Measurements from ENCODE around the gene PDE6D. TPM values are rescaled to one million over a fixed set of nuclear protein-coding genes. Genes with fewer than 3 reads are reported as not detected.

PDE6D gene
- total RNA-seq, 1 donor from 2014 or later, result 47.1 TPM

- Mint-ChIP-seq H3K27ac (ENCODE audit: unreplicated experiment) (no peak overlapping the region), H3K36me3 (ENCODE audit: unreplicated experiment) (no peaks in the 10 kb centered on the region), H3K9me3 (ENCODE audit: unreplicated experiment) (peaks cover 5% of the 10 kb centered on the region), H3K4me3 (ENCODE audit: unreplicated experiment) (no peak overlapping the region), H3K4me1 (ENCODE audit: low read depth, unreplicated experiment) (peaks cover 12% of the 10 kb centered on the region), H3K27me3 (ENCODE audit: unreplicated experiment) (no peaks in the 10 kb centered on the region)
- TF ChIP-seq CTCF (IDR thresholded peaks at IDR 0.05; ENCODE audit: partially characterized antibody, unreplicated experiment), result no peak
- no peak for DNase-seq
Measured at GRCh38 chr2:231725476-231725875, 55.6 kb downstream of the PDE6D start.

- no peaks in the 10 kb centered on the region for H3K36me3 Mint-ChIP-seq (ENCODE audit: unreplicated experiment)
- no peaks in the 10 kb centered on the region for H3K27me3 Mint-ChIP-seq (ENCODE audit: unreplicated experiment)
- DNase-seq, result no peak
- H3K4me3 Mint-ChIP-seq (ENCODE audit: unreplicated experiment), result no peak overlapping the region
- peaks cover 10% of the 10 kb centered on the region for H3K4me1 Mint-ChIP-seq (ENCODE audit: low read depth, unreplicated experiment)
- TF ChIP-seq CTCF (IDR thresholded peaks at IDR 0.05; ENCODE audit: partially characterized antibody, unreplicated experiment), result no peak
- H3K9me3 Mint-ChIP-seq (ENCODE audit: unreplicated experiment), result peaks cover 5% of the 10 kb centered on the region
- no peak overlapping the region for H3K27ac Mint-ChIP-seq (ENCODE audit: unreplicated experiment)
Measured at GRCh38 chr2:231722721-231723307, 58.3 kb downstream of the PDE6D start.

DNA sequence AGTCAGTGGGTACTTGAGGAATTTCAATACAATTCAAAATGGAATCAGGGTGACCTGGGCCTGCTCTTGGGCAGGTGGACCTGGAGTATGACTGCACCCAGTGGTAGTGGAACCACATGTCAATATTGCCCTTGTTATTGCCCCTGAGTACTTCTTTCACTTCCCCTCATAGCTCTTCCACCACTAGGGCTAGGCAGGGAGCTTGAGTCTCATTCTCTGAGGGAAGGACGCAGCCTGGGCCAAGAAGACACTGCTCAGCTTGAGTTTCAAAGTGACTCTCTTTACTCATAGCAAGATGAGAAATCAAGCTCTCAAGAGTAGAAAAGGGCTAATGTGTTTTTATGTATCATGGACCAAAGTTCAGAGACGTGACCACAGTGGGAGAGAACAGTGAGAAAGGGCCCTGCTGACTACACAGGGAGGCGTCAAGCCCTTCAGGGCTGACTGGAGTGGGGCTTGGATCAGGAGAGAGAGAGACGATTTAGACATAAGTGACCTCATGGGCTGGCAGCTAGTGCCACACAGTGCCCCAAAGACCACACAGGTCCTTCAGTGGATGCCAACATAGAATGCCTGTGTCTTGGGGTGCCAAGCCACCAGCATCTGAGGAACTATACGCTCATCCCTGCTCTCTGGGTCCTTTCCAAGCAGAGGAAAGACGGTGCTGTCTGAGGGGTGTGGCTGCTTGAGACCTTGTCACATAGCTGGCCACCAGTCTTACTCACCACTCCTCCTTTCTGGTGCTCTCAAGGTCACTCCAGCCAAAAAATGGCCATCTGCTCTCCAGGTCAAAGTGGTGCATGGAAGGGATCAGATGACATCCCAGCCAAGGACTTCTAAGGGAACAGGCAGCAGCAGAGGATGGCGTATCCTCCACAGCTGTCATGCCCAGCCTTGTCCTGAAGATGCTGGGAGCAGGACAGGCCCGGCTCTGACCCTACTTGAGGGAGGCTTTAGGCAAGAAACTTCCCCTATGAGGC is 59.8 kb downstream of the PDE6D start:
- Mint-ChIP-seq H3K4me1 (ENCODE audit: low read depth, unreplicated experiment) (peaks cover 4% of the 10 kb centered on the region), H3K27ac (ENCODE audit: unreplicated experiment) (no peak overlapping the region), H3K27me3 (ENCODE audit: unreplicated experiment) (no peaks in the 10 kb centered on the region), H3K4me3 (ENCODE audit: unreplicated experiment) (no peak overlapping the region), H3K9me3 (ENCODE audit: unreplicated experiment) (peaks cover 3% of the 10 kb centered on the region), H3K36me3 (ENCODE audit: unreplicated experiment) (no peaks in the 10 kb centered on the region)
- DNase-seq, result no peak
- TF ChIP-seq CTCF (IDR thresholded peaks at IDR 0.05; ENCODE audit: partially characterized antibody, unreplicated experiment), result no peak

DNA sequence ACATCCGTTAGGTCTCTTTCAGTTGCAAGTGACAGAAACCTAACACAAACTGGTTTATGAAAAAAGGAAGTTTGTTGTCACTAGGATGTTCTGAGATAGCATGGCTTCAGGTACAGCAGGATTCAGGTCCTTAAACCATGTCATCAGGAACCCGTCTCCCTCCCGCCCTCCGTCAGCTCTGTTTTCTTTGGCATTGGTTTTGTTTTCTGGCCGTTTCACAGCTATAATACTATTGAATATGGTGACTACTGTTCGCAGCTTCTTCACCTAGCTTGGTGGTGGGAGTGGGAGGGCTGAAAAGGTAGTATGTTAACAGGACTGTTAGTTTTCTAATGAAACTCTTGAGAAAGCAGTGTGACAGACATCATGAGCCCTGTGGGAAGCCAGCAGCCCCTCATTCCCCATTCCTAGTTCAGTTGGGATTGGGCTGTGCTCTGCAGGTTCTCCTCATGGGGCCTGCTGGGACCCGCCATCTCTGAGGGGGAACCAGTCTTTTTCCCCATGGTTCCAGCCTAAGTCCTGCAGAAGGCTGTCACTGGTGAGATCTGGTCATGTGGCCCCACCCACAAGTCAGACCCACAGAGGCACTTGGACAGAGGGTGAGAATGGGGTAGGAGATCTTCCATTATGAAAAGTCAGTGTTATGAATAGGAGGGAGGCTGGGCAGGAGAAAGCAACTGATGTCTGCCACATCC is 60.6 kb downstream of the PDE6D start:
- DNase-seq, result no peak
- peaks cover 8% of the 10 kb centered on the region for H3K4me1 Mint-ChIP-seq (ENCODE audit: low read depth, unreplicated experiment)
- H3K4me3 Mint-ChIP-seq (ENCODE audit: unreplicated experiment), result no peak overlapping the region
- TF ChIP-seq CTCF (IDR thresholded peaks at IDR 0.05; ENCODE audit: partially characterized antibody, unreplicated experiment), result no peak
- H3K9me3 Mint-ChIP-seq (ENCODE audit: unreplicated experiment), result no peaks in the 10 kb centered on the region
- H3K27ac Mint-ChIP-seq (ENCODE audit: unreplicated experiment), result no peak overlapping the region
- no peaks in the 10 kb centered on the region for H3K36me3 Mint-ChIP-seq (ENCODE audit: unreplicated experiment)
- H3K27me3 Mint-ChIP-seq (ENCODE audit: unreplicated experiment), result no peaks in the 10 kb centered on the region
